Measurements from ENCODE around the gene SLC16A3.

- peak; percentile 45 for TF ChIP-seq CTCF (IDR thresholded peaks at IDR 0.05)
- no peak for TF ChIP-seq EZH2 (IDR thresholded peaks at IDR 0.05; ENCODE audit: borderline replicate concordance, insufficient read depth, low read depth, low read length, poor library complexity, severe bottlenecking)
Observed at GRCh38 chr17:82244413-82245133, 15.7 kb downstream of the SLC16A3 start.

All from B cell (primary cell).